GM23338 (cell line): ENCODE results near the gene DSEL. TPM values are rescaled to one million over a fixed set of nuclear protein-coding genes. Genes with fewer than 3 reads are reported as not detected.

Experiments used
- ATAC-seq: fragments of 200-7000 bp; cut with Tn5 transposase; 3 replicates; pipeline ENCODE4 v1.9.1; 2020
- DNase-seq: peaks from one replicate; pipeline ENCODE4 v3.0.0-alpha.2; 2015; ENCODE audit warnings: low spot score
- H2AFZ ChIP-seq: fragments of 200-600 bp; sonication (generic); 2 replicates; pipeline ENCODE4 v1.8.0; 2016; ENCODE audit warnings: antibody characterized with exemption, mild to moderate bottlenecking, moderate library complexity
- H3F3A ChIP-seq: fragments of 200-600 bp; sonication (generic); replicated peaks from 2 replicates; pipeline ENCODE4 v1.8.0; 2017; ENCODE audit warnings: antibody characterized with exemption, mixed run types, low read depth
- H3K27ac ChIP-seq: fragments of 200-600 bp; sonication (generic); 2 replicates; pipeline ENCODE4 v1.6.1; 2016; ENCODE audit warnings: low read depth
- H3K27me3 ChIP-seq: fragments of 200-600 bp; sonication (generic); 2 replicates; pipeline ENCODE4 v1.8.0; 2016; ENCODE audit warnings: mild to moderate bottlenecking, mixed run types, moderate library complexity; ENCODE audit not compliant: insufficient read depth
- H3K36me3 ChIP-seq: fragments of 200-600 bp; sonication (generic); 2 replicates; pipeline ENCODE4 v1.8.0; 2016; ENCODE audit warnings: mild to moderate bottlenecking; ENCODE audit not compliant: insufficient read depth
- H3K4me1 ChIP-seq: fragments of 200-600 bp; sonication (generic); 2 replicates; pipeline ENCODE4 v1.8.0; 2016; ENCODE audit warnings: mild to moderate bottlenecking, moderate library complexity; ENCODE audit not compliant: insufficient read depth
- H3K4me2 ChIP-seq: fragments of 200-600 bp; sonication (generic); 2 replicates; pipeline ENCODE4 v1.7.1; 2017; ENCODE audit warnings: mixed run types
- H3K4me3 ChIP-seq: fragments of 200-600 bp; sonication (generic); 2 replicates; pipeline ENCODE4 v1.6.1; 2016; ENCODE audit warnings: mixed run types
- H3K79me2 ChIP-seq: fragments of 200-600 bp; sonication (generic); replicated peaks from 2 replicates; pipeline ENCODE4 v1.8.0; 2017; ENCODE audit warnings: mild to moderate bottlenecking; ENCODE audit not compliant: insufficient read depth
- H3K9me2 ChIP-seq: fragments of 200-600 bp; sonication (generic); 2 replicates; pipeline ENCODE4 v1.8.0; 2017; ENCODE audit not compliant: insufficient read depth
- H4K20me1 ChIP-seq: fragments of 200-600 bp; sonication (generic); replicated peaks from 2 replicates; pipeline ENCODE4 v1.8.0; 2017; ENCODE audit warnings: mild to moderate bottlenecking; ENCODE audit not compliant: insufficient read depth
- H3K27ac Mint-ChIP-seq: 2 replicates; pipeline ENCODE4 v1.8.0; 2020; ENCODE audit warnings: inconsistent platforms, mild to moderate bottlenecking, moderate library complexity, mixed read lengths
- H3K27me3 Mint-ChIP-seq: 3 replicates; pipeline ENCODE4 v1.8.0; 2022; ENCODE audit warnings: low read depth, mild to moderate bottlenecking, moderate library complexity, mixed read lengths, inconsistent platforms; ENCODE audit not compliant: insufficient read depth, poor library complexity
- H3K36me3 Mint-ChIP-seq: 3 replicates; pipeline ENCODE4 v1.8.0; 2021; ENCODE audit warnings: low read depth, mild to moderate bottlenecking, inconsistent platforms, moderate library complexity, mixed read lengths
- H3K4me1 Mint-ChIP-seq: 3 replicates; pipeline ENCODE4 v1.8.0; 2020; ENCODE audit warnings: mild to moderate bottlenecking, inconsistent platforms, mixed read lengths
- H3K4me3 Mint-ChIP-seq: 3 replicates; pipeline ENCODE4 v1.8.0; 2021; ENCODE audit warnings: moderate library complexity, mild to moderate bottlenecking, inconsistent platforms, mixed read lengths
- H3K9me3 Mint-ChIP-seq: 3 replicates; pipeline ENCODE4 v1.8.0; 2020; ENCODE audit warnings: moderate library complexity, mild to moderate bottlenecking, inconsistent platforms, mixed read lengths
- CREB1 ChIP-seq: fragments of 250-450 bp; sonication (Bioruptor Pico); IDR thresholded peaks from 2 replicates; pipeline ENCODE4 v1.5.0; 2020; ENCODE audit warnings: low read depth, mild to moderate bottlenecking, moderate library complexity
- CTCF ChIP-seq, 2 experiments: fragments of 200-600 bp in 1 of 2; sonication (generic) in 1 of 2; conservative IDR thresholded peaks; 2 replicates each; pipeline versions ENCODE4 v1.5.1 to v1.6.1; 2016 to 2017; ENCODE audit warnings: antibody characterized with exemption in 2 of 2, low read depth in 2 of 2, mild to moderate bottlenecking in 2 of 2, moderate library complexity in 1 of 2
- ETS1 ChIP-seq: IDR thresholded peaks from 2 replicates; pipeline ENCODE4 v1.6.1; 2016; ENCODE audit warnings: antibody characterized with exemption
- EZH2 ChIP-seq: fragments of 200-600 bp; sonication (generic); IDR thresholded peaks from one replicate; pipeline ENCODE4 v1.8.0; 2017; ENCODE audit warnings: antibody characterized with exemption, mild to moderate bottlenecking, low read depth; ENCODE audit not compliant: unreplicated experiment
- JUNB ChIP-seq: IDR thresholded peaks from one replicate; pipeline ENCODE4 v1.6.1; 2016; ENCODE audit warnings: antibody characterized with exemption; ENCODE audit not compliant: unreplicated experiment
- STAT1 ChIP-seq: IDR thresholded peaks from one replicate; pipeline ENCODE4 v1.6.1; 2016; ENCODE audit warnings: antibody characterized with exemption; ENCODE audit not compliant: unreplicated experiment
- ZNF114 ChIP-seq: fragments of 250-450 bp; sonication (Bioruptor Pico); IDR thresholded peaks from 2 replicates; pipeline ENCODE4 v1.5.0; 2020; ENCODE audit warnings: mild to moderate bottlenecking, moderate library complexity
- ZNF462 ChIP-seq: fragments of 250-450 bp; sonication (Bioruptor Pico); IDR thresholded peaks from 2 replicates; pipeline ENCODE4 v1.5.0; 2020; ENCODE audit warnings: mild to moderate bottlenecking, moderate library complexity
- polyA plus RNA-seq: library from polyadenylated mRNA; unstranded; fragments of >200 nt; fragmentation: Nextera tagmentation; extraction: Ambion mirVana; gene quantifications from 2 replicates; pipeline ENCODE4 v1.2.1, GENCODE V29; 2016
- total RNA-seq: library from RNA; depleted of rRNA; stranded (reverse); fragments of >200 nt; shearing (Covaris generic); gene quantifications from 2 replicates; pipeline ENCODE4 v1.2.3, GENCODE V29; 2014

Gene DSEL
- total and polyA plus RNA-seq, 2 experiments from 2014 or later, result 5.7 to 24.1 TPM

- Histone ChIP-seq H3K4me2 (no peak overlapping the region), H3K4me1 (peaks cover 44% of the 10 kb centered on the region), H3K27me3 (no peaks in the 10 kb centered on the region), H3K79me2 (peaks cover 67% of the 10 kb centered on the region), H3K36me3 (no peaks in the 10 kb centered on the region), H3K4me3 (no peak overlapping the region), H3K27ac (no peak overlapping the region), H2AFZ (no peak overlapping the region), H4K20me1 (peaks cover 4% of the 10 kb centered on the region; the same call in 1 of the 2 replicates), H3F3A (no peaks in the 10 kb centered on the region), H3K9me2 (no peaks in the 10 kb centered on the region)
- Mint-ChIP-seq H3K36me3 (peaks cover 64% of the 10 kb centered on the region), H3K27ac (no peak overlapping the region), H3K4me3 (no peak overlapping the region), H3K9me3 (no peaks in the 10 kb centered on the region), H3K27me3 (peaks cover 9% of the 10 kb centered on the region), H3K4me1 (peaks cover 39% of the 10 kb centered on the region)
- TF ChIP-seq CTCF (conservative IDR thresholded peaks at IDR 0.05; ENCODE audit: low read depth in 2 of 2) (peak; percentile 39 to 57; a peak in 3 of 4 replicates), JUNB (peak; percentile 43), ZNF114 (no peak)
- ATAC-seq, result no peak
- peak; percentile 25 for DNase-seq
Observed at GRCh38 chr18:67513280-67513679, 3.2 kb downstream of the DSEL start.

GRCh38 chr18:67511840-67512239 is 4.7 kb downstream of the DSEL start:
- Mint-ChIP-seq H3K4me3 (no peak overlapping the region), H3K9me3 (no peaks in the 10 kb centered on the region), H3K27ac (peak overlapping the region; percentile 34; the same call in 1 of the 2 replicates), H3K27me3 (peaks cover 6% of the 10 kb centered on the region), H3K4me1 (peaks cover 28% of the 10 kb centered on the region), H3K36me3 (peaks cover 66% of the 10 kb centered on the region)
- Histone ChIP-seq H2AFZ (no peak overlapping the region), H3K9me2 (no peaks in the 10 kb centered on the region), H3K4me3 (no peak overlapping the region), H3K79me2 (peaks cover 67% of the 10 kb centered on the region), H3F3A (no peaks in the 10 kb centered on the region), H3K27me3 (no peaks in the 10 kb centered on the region), H3K27ac (no peak overlapping the region), H4K20me1 (peaks cover 4% of the 10 kb centered on the region; the same call in 1 of the 2 replicates), H3K4me2 (no peak overlapping the region; the same call in 1 of the 2 replicates), H3K4me1 (peaks cover 34% of the 10 kb centered on the region), H3K36me3 (no peaks in the 10 kb centered on the region)
- DNase-seq (no peak), ATAC-seq (no peak)
- TF ChIP-seq ZNF114, result no peak
- no peak for TF ChIP-seq ETS1
- TF ChIP-seq CREB1 (CRISPR knock-in tag), result no peak
- no peak for TF ChIP-seq JUNB
- TF ChIP-seq EZH2, result no peak

GRCh38 chr18:67510831-67511230 is 5.7 kb downstream of the DSEL start:
- ATAC-seq (no peak), DNase-seq (no peak)
- no peak overlapping the region for H3K27ac Mint-ChIP-seq
- H3K9me3 Mint-ChIP-seq, result no peaks in the 10 kb centered on the region
- H3K4me3 Mint-ChIP-seq, result no peak overlapping the region
- H3K4me2 ChIP-seq, result no peak overlapping the region
- H3K36me3 ChIP-seq, result no peaks in the 10 kb centered on the region
- peaks cover 76% of the 10 kb centered on the region for H3K36me3 Mint-ChIP-seq
- no peak overlapping the region for H2AFZ ChIP-seq
- H3K79me2 ChIP-seq, result peaks cover 67% of the 10 kb centered on the region
- H4K20me1 ChIP-seq, result peaks cover 4% of the 10 kb centered on the region; the same call in 1 of the 2 replicates
- peaks cover 34% of the 10 kb centered on the region for H3K4me1 ChIP-seq
- no peaks in the 10 kb centered on the region for H3K27me3 ChIP-seq
- H3K27ac ChIP-seq, result no peak overlapping the region
- H3K4me3 ChIP-seq, result no peak overlapping the region
- H3K9me2 ChIP-seq, result no peaks in the 10 kb centered on the region
- peaks cover 28% of the 10 kb centered on the region for H3K4me1 Mint-ChIP-seq
- peaks cover 5% of the 10 kb centered on the region for H3K27me3 Mint-ChIP-seq
- H3F3A ChIP-seq, result no peaks in the 10 kb centered on the region
- no peak for TF ChIP-seq ZNF462 (CRISPR knock-in tag)
- TF ChIP-seq STAT1, result no peak
- TF ChIP-seq CREB1 (CRISPR knock-in tag), result no peak
